Stimulated activated CD8-positive, alpha-beta memory T cell treated with anti-CD3 and anti-CD28 coated beads, Interleukin-7, amount 100 ng/mL, for 24 hours (primary cell): ENCODE data around the gene GK.
"Not testable (repeated sequence)": the region's sequence is repeated elsewhere in the genome, so short reads cannot be mapped to it uniquely, and the experiment has no call there.

Experiments
- DNase-seq: peaks from one replicate; pipeline ENCODE4 v3.0.0-alpha.2; 2020; ENCODE audit warnings: low read depth

The GK gene

DNA sequence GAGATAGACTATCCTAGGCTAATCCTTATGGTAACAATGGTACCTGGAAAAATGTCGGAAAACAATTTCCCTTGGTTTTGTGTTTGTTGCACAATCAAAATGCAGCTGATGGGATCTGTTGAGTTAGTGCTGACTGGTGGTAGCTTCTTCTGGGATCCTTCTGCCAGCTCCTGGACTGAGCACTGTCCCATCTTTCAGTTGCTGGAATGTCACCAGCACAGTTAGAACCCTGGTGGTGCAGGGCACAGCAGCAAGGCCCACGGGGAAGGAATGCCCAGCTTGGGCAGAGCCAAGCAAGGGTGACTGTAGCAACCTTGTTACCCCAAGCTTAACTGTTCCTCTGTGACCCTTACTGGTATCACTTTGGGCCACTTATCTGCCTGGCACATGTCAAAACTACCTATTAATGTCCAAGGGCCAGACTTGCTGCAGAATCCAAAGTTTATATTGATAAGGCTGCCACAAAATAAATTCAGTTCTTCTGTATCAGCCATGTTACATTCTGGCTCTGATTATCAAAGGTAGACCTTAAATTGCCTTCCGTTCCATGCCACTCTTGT, 53.1 kb downstream of the GK start:
- DNase-seq: no peak

- DNase-seq: no peak
Observed at GRCh38 chrX:30712214-30712613, 59.0 kb downstream of the GK start.

DNA sequence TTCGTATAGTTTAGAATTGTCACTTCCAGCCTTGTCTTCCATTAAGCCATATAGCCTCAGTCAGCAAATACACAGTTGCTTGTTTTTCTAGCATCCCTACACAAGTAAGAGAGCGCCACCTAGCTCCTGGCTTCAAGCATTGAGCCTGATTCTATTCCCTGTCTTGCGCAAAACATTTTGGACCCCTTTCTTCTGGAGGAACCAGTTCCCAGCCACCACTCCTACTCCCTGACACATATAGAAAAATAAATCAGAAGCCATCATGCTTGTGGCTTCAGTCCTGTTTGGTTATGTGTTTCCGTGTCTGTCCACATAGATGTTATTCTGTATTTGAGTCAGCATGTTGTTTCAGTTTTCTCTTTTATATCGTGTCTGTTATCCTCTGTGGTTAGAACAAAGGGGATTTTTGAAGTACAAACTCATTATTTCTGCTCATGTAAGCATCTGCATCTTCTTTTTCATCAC, 59.9 kb downstream of the GK start:
- peak; percentile 4 for DNase-seq

DNA sequence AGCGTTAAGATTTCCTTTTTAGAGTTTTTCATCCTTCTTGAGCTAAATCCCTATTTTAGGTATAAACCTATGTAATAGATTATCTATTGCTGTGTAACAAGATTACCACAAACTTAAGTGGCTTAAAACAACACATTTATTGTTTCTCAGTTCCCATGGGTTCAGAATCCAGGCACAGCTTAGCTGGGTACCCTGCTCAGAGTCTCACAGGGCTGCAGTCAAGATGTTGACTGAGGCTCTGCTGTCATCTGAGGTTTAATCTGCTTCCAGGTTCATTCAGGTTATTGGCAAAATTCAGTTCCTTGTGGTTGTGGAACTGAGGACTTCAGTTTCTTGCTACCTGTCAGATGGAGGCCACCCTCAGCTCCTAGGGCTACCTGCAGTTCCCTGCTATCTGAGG, 60.9 kb downstream of the GK start:
- DNase-seq: no peak

- DNase-seq: no peak
Observed at GRCh38 chrX:30715976-30716375, 62.8 kb downstream of the GK start.

DNA sequence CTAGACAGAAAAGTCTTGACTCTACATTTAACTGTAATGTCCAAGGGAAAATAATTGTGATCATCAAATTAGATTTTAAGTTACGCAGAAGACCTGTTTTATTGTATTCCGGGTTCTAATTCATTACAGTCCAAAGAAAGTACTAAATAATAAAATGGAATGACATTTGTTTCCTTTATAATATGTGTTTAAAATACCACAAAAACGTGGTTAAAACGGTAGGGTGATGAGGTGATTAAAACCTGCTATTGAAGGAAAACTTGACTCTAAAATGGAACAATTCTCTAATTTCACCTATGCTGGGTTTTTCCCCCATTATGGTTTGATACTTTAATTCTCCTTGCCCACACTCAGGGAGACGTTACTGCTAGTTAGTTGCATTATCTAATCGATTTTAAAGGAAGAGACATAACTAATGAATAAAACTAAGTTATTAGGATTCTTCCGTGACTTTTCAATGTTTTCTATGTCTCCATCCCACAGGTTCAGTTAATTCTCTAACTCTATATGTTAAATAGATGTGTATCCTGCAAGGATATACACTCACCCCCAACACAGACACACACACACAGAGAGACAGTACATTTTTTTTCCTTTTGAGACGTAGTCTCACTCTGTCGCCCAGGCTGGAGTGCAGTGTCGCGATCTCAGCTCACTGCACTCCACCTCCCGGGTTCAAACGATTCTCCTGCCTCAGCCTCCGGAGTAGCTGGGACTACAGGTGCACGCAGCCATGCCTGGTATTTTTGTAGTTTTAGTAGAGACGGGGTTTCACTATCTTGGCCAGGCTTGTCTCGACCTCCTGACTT, 80.8 kb downstream of the GK start:
- DNase-seq: no peak

- DNase-seq: no peak
Observed at GRCh38 chrX:30734782-30735181, 81.6 kb downstream of the GK start.

DNA sequence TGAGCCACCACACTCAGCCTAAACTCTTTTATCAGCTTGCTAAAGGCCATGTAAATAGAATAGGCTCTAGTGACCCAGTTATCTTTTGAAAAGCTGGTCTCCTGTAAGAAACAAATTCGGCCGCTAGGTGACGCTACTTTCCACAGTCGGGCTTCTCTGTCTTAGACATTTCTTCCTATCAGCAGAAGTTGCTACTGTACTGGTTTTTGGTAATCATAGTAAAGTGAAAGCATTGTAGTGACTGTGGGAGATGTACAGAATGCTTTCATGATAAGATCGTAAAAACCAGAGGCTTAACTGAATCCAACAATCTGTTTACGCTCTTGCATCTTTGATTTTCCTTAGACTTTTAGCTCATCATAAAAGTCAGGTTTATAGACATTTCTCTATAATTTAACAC, 82.6 kb downstream of the GK start:
- peak; percentile 59 for DNase-seq

DNA sequence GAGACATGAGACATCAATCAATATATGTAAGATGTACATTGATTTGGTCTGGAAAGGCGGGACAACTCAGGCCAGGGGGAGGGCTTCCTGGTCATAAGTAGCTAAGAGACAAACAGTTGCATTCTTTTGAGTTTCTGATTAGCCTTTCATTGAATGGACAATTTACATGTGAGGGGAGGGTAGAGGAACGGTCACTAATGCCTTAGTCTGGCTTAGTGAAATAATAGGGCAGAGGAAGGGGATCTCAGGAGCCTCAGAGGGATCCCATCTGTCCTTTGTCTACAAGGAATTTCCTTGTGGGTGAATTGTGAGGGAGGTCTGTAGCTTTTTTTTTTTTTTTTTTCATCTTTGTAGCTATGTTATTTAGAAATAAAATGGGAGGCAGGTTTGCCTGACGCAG, 88.3 kb downstream of the GK start:
- DNase-seq: no peak

DNA sequence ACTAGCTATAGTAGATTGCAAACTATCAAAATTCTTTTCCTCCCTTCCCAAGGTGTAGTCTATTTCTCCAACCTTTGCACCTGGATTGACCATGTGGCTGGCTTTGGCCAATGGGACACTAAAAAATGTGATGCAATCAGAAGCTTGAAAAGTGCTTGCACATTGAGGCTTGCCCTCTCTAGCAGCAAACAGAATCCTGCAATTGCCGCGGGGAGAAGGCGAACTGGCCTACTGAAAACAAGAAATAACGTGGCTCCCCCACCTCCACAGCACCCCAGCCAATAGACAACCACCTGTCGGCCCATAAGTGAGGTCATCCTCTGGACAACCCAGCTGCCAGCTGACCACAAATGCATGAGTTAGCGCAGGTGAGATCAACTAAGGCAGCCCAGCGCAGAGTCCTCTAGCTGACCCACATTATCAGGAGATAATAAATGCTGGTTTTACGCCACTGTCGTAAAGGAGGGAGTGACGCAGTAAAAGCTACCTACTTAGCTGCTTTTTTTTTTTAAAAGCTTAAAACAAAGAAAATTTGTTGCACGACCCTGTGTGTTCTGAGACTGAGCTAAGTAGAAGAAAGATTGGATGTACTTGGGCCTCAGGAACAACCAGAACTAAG, 95.2 kb downstream of the GK start:
- no peak for DNase-seq

- DNase-seq: no peak
Observed at GRCh38 chrX:30751497-30751896, 98.3 kb downstream of the GK start.

DNA sequence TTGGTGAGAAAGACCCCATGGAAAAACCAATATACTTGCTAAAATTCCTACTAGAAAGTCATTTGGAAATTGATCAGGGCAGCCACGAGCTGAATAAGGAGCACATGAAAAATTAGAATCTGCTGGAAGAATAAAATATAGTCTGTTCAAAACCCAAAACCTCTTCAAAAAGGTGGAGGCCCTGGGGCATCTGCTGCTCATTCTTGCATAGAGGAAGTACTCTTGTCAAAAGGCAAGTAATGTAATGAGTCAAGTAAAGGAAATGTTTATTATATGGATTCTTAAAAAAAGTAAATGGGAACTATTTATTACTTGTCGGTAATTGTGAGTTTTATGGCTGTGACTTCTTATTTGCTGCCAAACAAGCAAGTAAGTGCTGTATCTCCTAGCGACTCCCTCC, 109.5 kb downstream of the GK start:
- DNase-seq: no peak

GRCh38 chrX:30773764-30774163, 120.5 kb downstream of the GK start:
- not testable (repeated sequence) for DNase-seq

GRCh38 chrX:30777575-30777974, 124.4 kb downstream of the GK start:
- DNase-seq: no peak

DNA sequence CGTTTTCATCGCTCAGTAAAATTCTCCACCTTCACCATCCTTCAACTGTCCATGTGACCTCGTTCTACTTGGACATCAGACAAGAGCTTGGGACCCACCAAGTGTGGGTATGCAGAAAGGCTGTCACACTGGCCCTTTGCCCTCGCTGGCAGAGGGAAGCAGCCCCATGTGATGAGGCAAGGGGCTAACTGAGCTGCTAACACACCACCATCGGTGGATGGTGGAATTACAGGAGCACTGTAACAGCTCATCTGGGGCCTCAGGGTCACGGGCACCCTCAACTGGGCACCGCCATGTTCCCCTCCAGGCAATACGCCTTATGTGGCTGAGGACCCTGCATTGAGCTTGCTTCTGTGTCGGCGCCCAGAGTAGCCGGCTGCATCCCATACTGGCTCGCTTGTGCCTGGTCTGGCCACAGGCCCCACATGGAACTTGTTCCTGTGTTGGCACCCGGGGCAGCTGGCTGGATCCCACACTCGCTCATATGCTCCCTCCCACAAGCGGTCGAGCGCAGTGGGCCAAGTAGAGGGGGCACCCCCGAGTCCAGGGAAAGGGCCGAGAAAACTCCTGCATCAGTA, 126.3 kb downstream of the GK start:
- DNase-seq: no peak
